HCT116 (cell line): Measurements from ENCODE around the gene OR10V1. TPM values are rescaled to one million over a fixed set of nuclear protein-coding genes. Genes with fewer than 3 reads are reported as not detected.

Experiments used
- ATAC-seq: fragments of 200-7000 bp; cut with Tn5 transposase; 2 replicates; pipeline ENCODE4 v1.9.1; 2020; ENCODE audit warnings: mild to moderate bottlenecking, moderate library complexity
- BruUV-seq: library from RNA; stranded (reverse); fragments of 400-500 nt; replicated peaks from 2 replicates; lab custom pipeline; 2021; lab: Mats Ljungman, UMichigan
- CTCF ChIA-PET: fragments of 300-600 bp; sonication (Branson Sonifier 250); formaldehyde crosslinking; loops from one replicate; lab custom pipeline; 2021; ENCODE audit warnings: antibody characterized with exemption; lab: Charles Lee
- POLR2A ChIA-PET: fragments of 300-600, 350-600 bp; sonication (Branson Sonifier 250); formaldehyde crosslinking; loops from one replicate; lab custom pipeline; 2021; ENCODE audit warnings: antibody characterized with exemption; lab: Charles Lee
- RAD21 ChIA-PET, 2 experiments: fragments of 300-600 bp; sonication (Branson Sonifier 250); formaldehyde crosslinking; loops; one replicate each; lab custom pipeline; 2023; ENCODE audit warnings: low total read pairs in 2 of 2; ENCODE audit not compliant: uncharacterized antibody in 2 of 2, unreplicated experiment in 2 of 2, low non-redundant PET in 1 of 2; lab: Charles Lee
- DNase-seq: peaks from one replicate; pipeline ENCODE4 v3.0.0-alpha.2; 2010; ENCODE audit warnings: low read depth, low spot score
- H2AFZ ChIP-seq: fragments of 200-600 bp; shearing (Covaris generic), sonication (generic); 2 replicates; pipeline ENCODE4 v1.6.1; 2017; ENCODE audit warnings: low read depth, mixed run types, mixed read lengths, antibody characterized with exemption, low read length; ENCODE audit not compliant: poor library complexity, severe bottlenecking
- H3K27ac ChIP-seq: 2 replicates; pipeline ENCODE4 v1.5.1; 2012; ENCODE audit warnings: low read depth, low read length
- H3K27me3 ChIP-seq: fragments of 200-600 bp; sonication (generic); 2 replicates; pipeline ENCODE4 v1.6.1; 2016; ENCODE audit warnings: mixed run types, low read length, mixed read lengths; ENCODE audit not compliant: insufficient read depth
- H3K36me3 ChIP-seq, 2 experiments: fragments of 200-500 bp in 1 of 2; fragments of 200-600 bp in 1 of 2; sonication (Bioruptor generic) in 1 of 2; sonication (generic) in 1 of 2; 2 replicates each; pipeline versions ENCODE4 v1.5.1 to v1.6.1; 2014 to 2016; ENCODE audit warnings: low read length in 2 of 2, inconsistent platforms in 1 of 2, mixed read lengths in 1 of 2, mixed run types in 1 of 2; ENCODE audit not compliant: insufficient read depth in 2 of 2, control insufficient read depth in 1 of 2
- H3K4me1 ChIP-seq, 2 experiments: fragments of 200-600 bp in 1 of 2; sonication (generic) in 1 of 2; 2 replicates each; pipeline versions ENCODE4 v1.5.1 to v1.6.1; 2012 to 2017; ENCODE audit warnings: low read length in 2 of 2, inconsistent platforms in 1 of 2, mild to moderate bottlenecking in 1 of 2, mixed read lengths in 1 of 2, mixed run types in 1 of 2, moderate library complexity in 1 of 2; ENCODE audit not compliant: insufficient read depth in 2 of 2, control insufficient read depth in 1 of 2
- H3K4me2 ChIP-seq: fragments of 200-600 bp; sonication (generic); 2 replicates; pipeline ENCODE4 v1.6.1; 2017; ENCODE audit warnings: mixed run types, low read length, mixed read lengths
- H3K4me3 ChIP-seq, 2 experiments: fragments of 200-600 bp in 1 of 2; sonication (generic) in 1 of 2; replicated peaks in 1 of 2; 2 replicates each; pipeline ENCODE4 v1.5.1; 2011 to 2016; ENCODE audit warnings: low read length in 2 of 2, control low read depth in 1 of 2, low read depth in 1 of 2, mild to moderate bottlenecking in 1 of 2, mixed read lengths in 1 of 2, mixed run types in 1 of 2
- H3K79me2 ChIP-seq: fragments of 200-600 bp; sonication (generic); 2 replicates; pipeline ENCODE4 v1.6.1; 2017; ENCODE audit warnings: mild to moderate bottlenecking, mixed run types, low read length, moderate library complexity, mixed read lengths; ENCODE audit not compliant: insufficient read depth
- H3K9ac ChIP-seq: fragments of 200-600 bp; sonication (generic); 2 replicates; pipeline ENCODE4 v1.6.1; 2016; ENCODE audit warnings: low read length, mixed read lengths
- H3K9me2 ChIP-seq: fragments of 200-600 bp; sonication (generic), shearing (Covaris generic); 2 replicates; pipeline ENCODE4 v1.6.1; 2017; ENCODE audit warnings: mixed run types, mild to moderate bottlenecking, moderate library complexity; ENCODE audit not compliant: insufficient read depth
- H3K9me3 ChIP-seq, 2 experiments: fragments of 200-500 bp in 1 of 2; fragments of 200-600 bp in 1 of 2; sonication (Bioruptor generic) in 1 of 2; sonication (generic) in 1 of 2; 2 replicates each; pipeline ENCODE4 v1.6.1; 2014 to 2017; ENCODE audit warnings: low read length in 2 of 2, mixed read lengths in 2 of 2, inconsistent platforms in 1 of 2, low read depth in 1 of 2, mild to moderate bottlenecking in 1 of 2, mixed run types in 1 of 2, moderate library complexity in 1 of 2; ENCODE audit not compliant: control insufficient read depth in 1 of 2, insufficient read depth in 1 of 2
- H4K20me1 ChIP-seq: fragments of 200-600 bp; sonication (generic), shearing (Covaris generic); 2 replicates; pipeline ENCODE4 v1.6.1; 2017; ENCODE audit warnings: mixed run types, mild to moderate bottlenecking, moderate library complexity; ENCODE audit not compliant: insufficient read depth
- CBX3 ChIP-seq: IDR thresholded peaks from 2 replicates; pipeline ENCODE4 v1.6.1; 2012; ENCODE audit warnings: low read depth
- CEBPB ChIP-seq: IDR thresholded peaks from 2 replicates; pipeline ENCODE4 v1.6.1; 2012; ENCODE audit warnings: low read depth
- EGR1 ChIP-seq: IDR thresholded peaks from 2 replicates; pipeline ENCODE4 v1.6.1; 2012; ENCODE audit warnings: low read depth
- FOSL1 ChIP-seq: IDR thresholded peaks from 2 replicates; pipeline ENCODE4 v1.6.1; 2012; ENCODE audit warnings: low read depth
- JUND ChIP-seq: IDR thresholded peaks from 2 replicates; pipeline ENCODE4 v1.6.1; 2012
- MAX ChIP-seq: IDR thresholded peaks from 2 replicates; pipeline ENCODE4 v1.6.1; 2012
- POLR2A ChIP-seq: IDR thresholded peaks from 2 replicates; pipeline ENCODE4 v1.7.0; 2011; ENCODE audit warnings: borderline replicate concordance; ENCODE audit not compliant: insufficient read depth, insufficient read length; ENCODE audit errors: extremely low read depth
- POLR2AphosphoS5 ChIP-seq: IDR thresholded peaks from 2 replicates; pipeline ENCODE4 v1.6.1; 2011; ENCODE audit warnings: mild to moderate bottlenecking, low read depth, low read length, moderate library complexity
- RAD21 ChIP-seq: IDR thresholded peaks from 2 replicates; pipeline ENCODE4 v1.6.1; 2012; ENCODE audit warnings: low read depth, mild to moderate bottlenecking
- SIN3A ChIP-seq: IDR thresholded peaks from 2 replicates; pipeline ENCODE4 v1.6.1; 2012; ENCODE audit warnings: low read depth
- SP1 ChIP-seq: IDR thresholded peaks from 2 replicates; pipeline ENCODE4 v1.6.1; 2012; ENCODE audit warnings: low read depth
- SRF ChIP-seq: IDR thresholded peaks from 2 replicates; pipeline ENCODE4 v1.6.1; 2012; ENCODE audit warnings: low read depth
- ZFX ChIP-seq: fragments of 450-650 bp; IDR thresholded peaks from 2 replicates; pipeline ENCODE4 v1.6.1; 2017
- ZNF274 ChIP-seq: fragments of 200-500 bp; sonication (Bioruptor generic); IDR thresholded peaks from 2 replicates; pipeline ENCODE4 v1.6.1; 2014; ENCODE audit warnings: mild to moderate bottlenecking, low read depth, low read length, inconsistent platforms
- intact Hi-C: fragments of 100-400 bp; cut with micrococcal nuclease; formaldehyde crosslinking; loops from 2 replicates; pipeline ENCODE4 v1.10.0; 2022
- total RNA-seq: library from RNA; stranded (reverse); gene quantifications from one replicate; pipeline ENCODE4 v1.2.1, GENCODE V29; 2021; ENCODE audit not compliant: unreplicated experiment
- TF ChIP-seq, protein P1 (sequence below): IDR thresholded peaks from 2 replicates; pipeline ENCODE4 v1.6.1; 2011; ENCODE audit warnings: mild to moderate bottlenecking, low read length, moderate library complexity; ENCODE audit not compliant: insufficient replicate concordance; ENCODE audit errors: extremely low read depth
- TF ChIP-seq, protein P2 (sequence below): IDR thresholded peaks from 2 replicates; pipeline ENCODE4 v1.6.1; 2012; ENCODE audit warnings: low read depth
- TF ChIP-seq, protein P3 (sequence below): IDR thresholded peaks from 2 replicates; pipeline ENCODE4 v1.6.1; 2012
- TF ChIP-seq, protein P4 (sequence below), 3 experiments: fragments of 200-600 bp in 1 of 3; sonication (generic) in 1 of 3; IDR thresholded peaks in 2 of 3; conservative IDR thresholded peaks in 1 of 3; 2 replicates each; pipeline ENCODE4 v1.5.1; 2012 to 2017; ENCODE audit warnings: low read depth in 2 of 3, low read length in 2 of 3, antibody characterized with exemption in 1 of 3, borderline replicate concordance in 1 of 3, control low read depth in 1 of 3, mild to moderate bottlenecking in 1 of 3, mixed read lengths in 1 of 3, mixed run types in 1 of 3, moderate library complexity in 1 of 3; ENCODE audit not compliant: insufficient read depth in 1 of 3

Gene OR10V1
- total RNA-seq, 1 experiment from 2014 or later, result not detected

GRCh38 chr11:59719556-59719955 lies 5.9 kb upstream of the OR10V1 start:
- no TSS peak for BruUV-seq
- no peak overlapping the region for H3K9ac ChIP-seq
- H3K9me2 ChIP-seq, result no peaks in the 10 kb centered on the region
- no peaks in the 10 kb centered on the region for H3K4me1 ChIP-seq
- H2AFZ ChIP-seq, result no peak overlapping the region
- H4K20me1 ChIP-seq, result no peaks in the 10 kb centered on the region
- H3K79me2 ChIP-seq, result no peaks in the 10 kb centered on the region
- TF ChIP-seq FOSL1 (no peak), POLR2AphosphoS5 (no peak), ZNF274 (no peak), SIN3A (no peak), CBX3 (no peak), JUND (no peak), POLR2A (no peak), SP1 (no peak), ZFX (no peak), EGR1 (no peak), CEBPB (no peak), MAX (no peak), SRF (no peak), RAD21 (no peak)
- TF ChIP-seq, protein P1, sequence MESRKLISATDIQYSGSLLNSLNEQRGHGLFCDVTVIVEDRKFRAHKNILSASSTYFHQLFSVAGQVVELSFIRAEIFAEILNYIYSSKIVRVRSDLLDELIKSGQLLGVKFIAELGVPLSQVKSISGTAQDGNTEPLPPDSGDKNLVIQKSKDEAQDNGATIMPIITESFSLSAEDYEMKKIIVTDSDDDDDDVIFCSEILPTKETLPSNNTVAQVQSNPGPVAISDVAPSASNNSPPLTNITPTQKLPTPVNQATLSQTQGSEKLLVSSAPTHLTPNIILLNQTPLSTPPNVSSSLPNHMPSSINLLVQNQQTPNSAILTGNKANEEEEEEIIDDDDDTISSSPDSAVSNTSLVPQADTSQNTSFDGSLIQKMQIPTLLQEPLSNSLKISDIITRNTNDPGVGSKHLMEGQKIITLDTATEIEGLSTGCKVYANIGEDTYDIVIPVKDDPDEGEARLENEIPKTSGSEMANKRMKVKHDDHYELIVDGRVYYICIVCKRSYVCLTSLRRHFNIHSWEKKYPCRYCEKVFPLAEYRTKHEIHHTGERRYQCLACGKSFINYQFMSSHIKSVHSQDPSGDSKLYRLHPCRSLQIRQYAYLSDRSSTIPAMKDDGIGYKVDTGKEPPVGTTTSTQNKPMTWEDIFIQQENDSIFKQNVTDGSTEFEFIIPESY, result no peak
- TF ChIP-seq, protein P2, sequence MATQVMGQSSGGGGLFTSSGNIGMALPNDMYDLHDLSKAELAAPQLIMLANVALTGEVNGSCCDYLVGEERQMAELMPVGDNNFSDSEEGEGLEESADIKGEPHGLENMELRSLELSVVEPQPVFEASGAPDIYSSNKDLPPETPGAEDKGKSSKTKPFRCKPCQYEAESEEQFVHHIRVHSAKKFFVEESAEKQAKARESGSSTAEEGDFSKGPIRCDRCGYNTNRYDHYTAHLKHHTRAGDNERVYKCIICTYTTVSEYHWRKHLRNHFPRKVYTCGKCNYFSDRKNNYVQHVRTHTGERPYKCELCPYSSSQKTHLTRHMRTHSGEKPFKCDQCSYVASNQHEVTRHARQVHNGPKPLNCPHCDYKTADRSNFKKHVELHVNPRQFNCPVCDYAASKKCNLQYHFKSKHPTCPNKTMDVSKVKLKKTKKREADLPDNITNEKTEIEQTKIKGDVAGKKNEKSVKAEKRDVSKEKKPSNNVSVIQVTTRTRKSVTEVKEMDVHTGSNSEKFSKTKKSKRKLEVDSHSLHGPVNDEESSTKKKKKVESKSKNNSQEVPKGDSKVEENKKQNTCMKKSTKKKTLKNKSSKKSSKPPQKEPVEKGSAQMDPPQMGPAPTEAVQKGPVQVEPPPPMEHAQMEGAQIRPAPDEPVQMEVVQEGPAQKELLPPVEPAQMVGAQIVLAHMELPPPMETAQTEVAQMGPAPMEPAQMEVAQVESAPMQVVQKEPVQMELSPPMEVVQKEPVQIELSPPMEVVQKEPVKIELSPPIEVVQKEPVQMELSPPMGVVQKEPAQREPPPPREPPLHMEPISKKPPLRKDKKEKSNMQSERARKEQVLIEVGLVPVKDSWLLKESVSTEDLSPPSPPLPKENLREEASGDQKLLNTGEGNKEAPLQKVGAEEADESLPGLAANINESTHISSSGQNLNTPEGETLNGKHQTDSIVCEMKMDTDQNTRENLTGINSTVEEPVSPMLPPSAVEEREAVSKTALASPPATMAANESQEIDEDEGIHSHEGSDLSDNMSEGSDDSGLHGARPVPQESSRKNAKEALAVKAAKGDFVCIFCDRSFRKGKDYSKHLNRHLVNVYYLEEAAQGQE, result no peak
- TF ChIP-seq, protein P3, sequence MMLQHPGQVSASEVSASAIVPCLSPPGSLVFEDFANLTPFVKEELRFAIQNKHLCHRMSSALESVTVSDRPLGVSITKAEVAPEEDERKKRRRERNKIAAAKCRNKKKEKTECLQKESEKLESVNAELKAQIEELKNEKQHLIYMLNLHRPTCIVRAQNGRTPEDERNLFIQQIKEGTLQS, result no peak
- TF ChIP-seq, protein P4, sequence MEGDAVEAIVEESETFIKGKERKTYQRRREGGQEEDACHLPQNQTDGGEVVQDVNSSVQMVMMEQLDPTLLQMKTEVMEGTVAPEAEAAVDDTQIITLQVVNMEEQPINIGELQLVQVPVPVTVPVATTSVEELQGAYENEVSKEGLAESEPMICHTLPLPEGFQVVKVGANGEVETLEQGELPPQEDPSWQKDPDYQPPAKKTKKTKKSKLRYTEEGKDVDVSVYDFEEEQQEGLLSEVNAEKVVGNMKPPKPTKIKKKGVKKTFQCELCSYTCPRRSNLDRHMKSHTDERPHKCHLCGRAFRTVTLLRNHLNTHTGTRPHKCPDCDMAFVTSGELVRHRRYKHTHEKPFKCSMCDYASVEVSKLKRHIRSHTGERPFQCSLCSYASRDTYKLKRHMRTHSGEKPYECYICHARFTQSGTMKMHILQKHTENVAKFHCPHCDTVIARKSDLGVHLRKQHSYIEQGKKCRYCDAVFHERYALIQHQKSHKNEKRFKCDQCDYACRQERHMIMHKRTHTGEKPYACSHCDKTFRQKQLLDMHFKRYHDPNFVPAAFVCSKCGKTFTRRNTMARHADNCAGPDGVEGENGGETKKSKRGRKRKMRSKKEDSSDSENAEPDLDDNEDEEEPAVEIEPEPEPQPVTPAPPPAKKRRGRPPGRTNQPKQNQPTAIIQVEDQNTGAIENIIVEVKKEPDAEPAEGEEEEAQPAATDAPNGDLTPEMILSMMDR (IDR thresholded peaks at IDR 0.05 in 2 of 3, conservative IDR thresholded peaks at IDR 0.05 in 1 of 3; ENCODE audit: borderline replicate concordance in 1 of 3, insufficient read depth in 1 of 3, low read depth in 2 of 3, low read length in 2 of 3), result no peak
- ChIA-PET RAD21 (no interaction called here), CTCF (no interaction called here), POLR2A (no interaction called here)
- H3K36me3 ChIP-seq, result no peaks in the 10 kb centered on the region
- no peak overlapping the region for H3K27ac ChIP-seq
- ATAC-seq, result no peak
- H3K27me3 ChIP-seq, result no peaks in the 10 kb centered on the region
- H3K4me2 ChIP-seq, result no peak overlapping the region
- H3K9me3 ChIP-seq, result no peaks in the 10 kb centered on the region
- H3K4me3 ChIP-seq, result no peak overlapping the region
- intact Hi-C loops, result no loop called here
- DNase-seq, result no peak
